GM21423 (cell line): ENCODE measurements around the gene FAM20A.
"Not testable (repeated sequence)": the region's sequence is repeated elsewhere in the genome, so short reads cannot be mapped to it uniquely, and the experiment has no call there.

Source experiments
- ATAC-seq: cut with Tn5 transposase; IDR thresholded peaks from one replicate; pipeline ENCODE4 v1.9.1; 2021; ENCODE audit warnings: mild to moderate bottlenecking, moderate library complexity; ENCODE audit not compliant: unreplicated experiment

Gene FAM20A

DNA sequence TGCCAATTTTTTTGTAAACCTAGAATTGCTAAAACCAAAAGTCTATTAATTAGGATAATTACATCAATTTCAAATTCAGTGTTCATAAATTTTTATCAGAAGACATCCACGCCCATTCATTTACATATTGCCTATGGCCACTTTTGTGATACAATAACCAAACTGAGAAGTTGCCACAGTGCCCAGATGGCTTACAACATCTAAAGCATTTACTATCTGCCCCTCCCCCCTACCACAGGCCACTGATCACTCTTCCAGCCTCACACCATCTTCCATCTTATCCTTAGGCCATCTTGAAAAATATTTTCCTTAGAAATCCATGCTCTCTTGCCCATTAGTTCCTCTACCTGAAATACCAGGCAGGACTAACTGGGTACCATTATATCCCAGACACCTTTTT lies 95.2 kb downstream of the FAM20A start:
- ATAC-seq: no peak

GRCh38 chr17:68501074-68501473 lies 100.1 kb downstream of the FAM20A start:
- no peak for ATAC-seq

- no peak for ATAC-seq
These were observed 101.6 kb downstream of the FAM20A start for GRCh38 chr17:68499587-68499986.

GRCh38 chr17:68498479-68499326 lies 102.5 kb downstream of the FAM20A start:
- peak; percentile 15 for ATAC-seq

GRCh38 chr17:68497885-68498319 lies 103.3 kb downstream of the FAM20A start:
- ATAC-seq: peak; percentile 92

GRCh38 chr17:68495081-68495480 lies 106.1 kb downstream of the FAM20A start:
- no peak for ATAC-seq

- ATAC-seq: not testable (repeated sequence)
These were observed 108.6 kb downstream of the FAM20A start for GRCh38 chr17:68492394-68493054.

DNA sequence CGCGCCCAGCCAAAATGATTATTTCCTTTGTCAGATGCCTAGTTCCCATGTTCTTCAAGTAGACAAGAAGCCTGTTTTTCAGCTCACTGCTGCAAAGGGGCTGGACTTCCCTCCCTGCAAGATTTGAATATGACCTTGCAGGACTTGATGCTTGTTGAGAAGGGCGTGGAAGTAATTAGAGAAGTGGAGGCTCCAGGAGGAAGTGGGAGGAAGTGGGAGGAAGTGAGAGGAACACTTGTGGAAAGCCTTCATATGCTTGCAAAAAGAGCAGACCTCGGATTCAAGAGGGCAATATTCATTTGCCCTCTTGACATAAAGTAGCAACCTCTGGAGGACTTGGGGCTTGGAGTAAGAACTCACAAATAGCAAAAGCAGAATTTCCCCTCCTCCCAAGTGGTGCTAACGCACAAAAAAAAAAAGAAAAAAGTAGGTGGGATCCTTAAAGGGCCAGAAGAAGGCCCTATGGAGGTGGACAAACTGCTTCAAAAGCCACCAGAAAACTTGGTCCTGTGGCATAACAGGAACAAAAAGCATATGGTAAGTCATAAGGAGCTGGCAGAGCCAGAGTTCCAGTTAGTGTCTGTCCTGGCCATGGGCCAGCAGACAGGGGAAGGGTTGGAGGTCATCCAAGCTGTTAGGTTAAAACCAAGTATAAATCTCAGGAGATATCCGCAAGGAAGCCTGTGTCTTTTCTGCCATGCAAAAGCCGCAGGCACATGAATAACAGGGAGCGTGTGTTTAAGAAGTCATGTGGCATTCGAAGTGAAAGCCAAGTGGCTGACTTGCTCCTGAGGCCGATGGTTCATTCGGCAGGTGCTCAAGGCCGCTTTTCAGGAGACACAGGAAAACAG lies 109.6 kb downstream of the FAM20A start:
- ATAC-seq: no peak

- ATAC-seq: no peak
These were observed 111.2 kb downstream of the FAM20A start for GRCh38 chr17:68489919-68490318.
